SU-DHL-6 (cell line): ENCODE results near the gene CP.
"Not testable (repeated sequence)": the region's sequence is repeated elsewhere in the genome, so short reads cannot be mapped to it uniquely, and the experiment has no call there.

Experiments
- H2AFZ ChIP-seq: fragments of 200-600 bp; sonication (generic); 2 replicates; pipeline ENCODE4 v1.6.1; 2014; ENCODE audit warnings: low read depth, mild to moderate bottlenecking, moderate library complexity, mixed read lengths, antibody characterized with exemption, low read length; ENCODE audit not compliant: severe bottlenecking
- H3F3A ChIP-seq: fragments of 200-600 bp; shearing (Covaris generic); 2 replicates; pipeline ENCODE4 v1.6.0; 2016; ENCODE audit warnings: antibody characterized with exemption, mild to moderate bottlenecking; ENCODE audit not compliant: insufficient read depth
- H3K27ac ChIP-seq: fragments of 200-600 bp; sonication (generic); 2 replicates; pipeline ENCODE4 v1.5.1; 2016; ENCODE audit warnings: low read depth, mild to moderate bottlenecking, low read length, moderate library complexity, mixed read lengths
- H3K27me3 ChIP-seq: fragments of 200-600 bp; sonication (generic), shearing (Covaris generic); 2 replicates; pipeline ENCODE4 v1.6.0; 2014; ENCODE audit warnings: mild to moderate bottlenecking, low read length
- H3K36me3 ChIP-seq: fragments of 200-600 bp; sonication (generic); 2 replicates; pipeline ENCODE4 v1.6.1; 2014; ENCODE audit warnings: mild to moderate bottlenecking, low read length, mixed read lengths
- H3K4me2 ChIP-seq: fragments of 300-600, 200-600 bp; shearing (Covaris generic), sonication (generic); 2 replicates; pipeline ENCODE4 v1.6.0; 2014; ENCODE audit warnings: low read length, low read depth, mild to moderate bottlenecking; ENCODE audit not compliant: poor library complexity, severe bottlenecking
- H3K4me3 ChIP-seq: fragments of 200-600 bp; sonication (generic); 2 replicates; pipeline ENCODE4 v1.5.1; 2014; ENCODE audit warnings: antibody characterized with exemption, low read length, mild to moderate bottlenecking, mixed read lengths; ENCODE audit not compliant: insufficient read depth, poor library complexity, severe bottlenecking
- H3K79me2 ChIP-seq: fragments of 200-600 bp; sonication (generic); 2 replicates; pipeline ENCODE4 v1.6.1; 2014; ENCODE audit warnings: mild to moderate bottlenecking, low read length, moderate library complexity; ENCODE audit not compliant: insufficient read depth
- H3K9ac ChIP-seq: fragments of 200-600 bp; sonication (generic); 2 replicates; pipeline ENCODE4 v1.7.0; 2014; ENCODE audit warnings: mild to moderate bottlenecking, low read length
- H3K9me2 ChIP-seq: fragments of 200-600 bp; sonication (generic); replicated peaks from 2 replicates; pipeline ENCODE4 v1.6.1; 2014; ENCODE audit warnings: low read length; ENCODE audit not compliant: insufficient read depth
- H3K9me3 ChIP-seq: fragments of 200-600 bp; sonication (generic); 2 replicates; pipeline ENCODE4 v1.6.1; 2014; ENCODE audit warnings: low read length, mixed read lengths; ENCODE audit not compliant: insufficient read depth
- H4K20me1 ChIP-seq: fragments of 200-600 bp; sonication (generic); 2 replicates; pipeline ENCODE4 v1.6.1; 2014; ENCODE audit warnings: low read depth, mild to moderate bottlenecking, antibody characterized with exemption, low read length, moderate library complexity, mixed read lengths
- EZH2phosphoT487 ChIP-seq: fragments of 200-600 bp; sonication (generic), shearing (Covaris generic); conservative IDR thresholded peaks from 2 replicates; pipeline ENCODE4 v1.6.1; 2018; ENCODE audit warnings: mild to moderate bottlenecking, antibody characterized with exemption, low read length, moderate library complexity, mixed read lengths
- TF ChIP-seq, protein P1 (sequence below): fragments of 200-600 bp; sonication (generic); IDR thresholded peaks from one replicate; pipeline ENCODE4 v1.5.1; 2017; ENCODE audit warnings: antibody characterized with exemption, mild to moderate bottlenecking, low read length, moderate library complexity; ENCODE audit not compliant: insufficient read depth, poor library complexity, severe bottlenecking

The CP gene

DNA sequence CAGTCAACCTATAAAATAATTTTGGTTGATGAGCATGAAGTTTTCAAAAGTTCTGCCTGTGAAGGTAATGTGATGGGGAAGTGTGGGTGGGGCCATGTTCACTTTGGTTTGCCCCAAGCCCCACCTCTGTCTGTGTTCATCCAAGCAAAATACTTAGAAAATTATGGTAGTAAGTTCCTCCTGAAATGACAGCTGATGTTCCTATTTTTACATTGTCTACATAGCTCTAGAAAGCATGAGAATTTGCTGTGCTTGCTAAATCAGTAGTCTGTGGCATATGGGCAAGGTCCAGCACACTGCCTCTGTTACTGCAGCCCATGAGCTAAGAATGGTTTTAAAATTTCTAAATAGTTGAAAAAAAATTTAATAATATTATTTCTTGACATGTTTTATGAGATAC lies 21.9 kb upstream of the CP start:
- TF ChIP-seq, protein P1, sequence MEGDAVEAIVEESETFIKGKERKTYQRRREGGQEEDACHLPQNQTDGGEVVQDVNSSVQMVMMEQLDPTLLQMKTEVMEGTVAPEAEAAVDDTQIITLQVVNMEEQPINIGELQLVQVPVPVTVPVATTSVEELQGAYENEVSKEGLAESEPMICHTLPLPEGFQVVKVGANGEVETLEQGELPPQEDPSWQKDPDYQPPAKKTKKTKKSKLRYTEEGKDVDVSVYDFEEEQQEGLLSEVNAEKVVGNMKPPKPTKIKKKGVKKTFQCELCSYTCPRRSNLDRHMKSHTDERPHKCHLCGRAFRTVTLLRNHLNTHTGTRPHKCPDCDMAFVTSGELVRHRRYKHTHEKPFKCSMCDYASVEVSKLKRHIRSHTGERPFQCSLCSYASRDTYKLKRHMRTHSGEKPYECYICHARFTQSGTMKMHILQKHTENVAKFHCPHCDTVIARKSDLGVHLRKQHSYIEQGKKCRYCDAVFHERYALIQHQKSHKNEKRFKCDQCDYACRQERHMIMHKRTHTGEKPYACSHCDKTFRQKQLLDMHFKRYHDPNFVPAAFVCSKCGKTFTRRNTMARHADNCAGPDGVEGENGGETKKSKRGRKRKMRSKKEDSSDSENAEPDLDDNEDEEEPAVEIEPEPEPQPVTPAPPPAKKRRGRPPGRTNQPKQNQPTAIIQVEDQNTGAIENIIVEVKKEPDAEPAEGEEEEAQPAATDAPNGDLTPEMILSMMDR = no peak
- no peak for TF ChIP-seq EZH2phosphoT487
- no peak overlapping the region for H3K4me2 ChIP-seq
- H3K4me3 ChIP-seq = no peak overlapping the region
- no peak overlapping the region for H3K27ac ChIP-seq
- H3F3A ChIP-seq = no peaks in the 10 kb centered on the region
- H3K9me3 ChIP-seq = no peaks in the 10 kb centered on the region
- H3K9me2 ChIP-seq = no peaks in the 10 kb centered on the region
- H3K79me2 ChIP-seq = no peaks in the 10 kb centered on the region
- no peaks in the 10 kb centered on the region for H4K20me1 ChIP-seq
- no peak overlapping the region for H2AFZ ChIP-seq
- H3K27me3 ChIP-seq = no peaks in the 10 kb centered on the region
- no peaks in the 10 kb centered on the region for H3K36me3 ChIP-seq
- no peak overlapping the region for H3K9ac ChIP-seq

DNA sequence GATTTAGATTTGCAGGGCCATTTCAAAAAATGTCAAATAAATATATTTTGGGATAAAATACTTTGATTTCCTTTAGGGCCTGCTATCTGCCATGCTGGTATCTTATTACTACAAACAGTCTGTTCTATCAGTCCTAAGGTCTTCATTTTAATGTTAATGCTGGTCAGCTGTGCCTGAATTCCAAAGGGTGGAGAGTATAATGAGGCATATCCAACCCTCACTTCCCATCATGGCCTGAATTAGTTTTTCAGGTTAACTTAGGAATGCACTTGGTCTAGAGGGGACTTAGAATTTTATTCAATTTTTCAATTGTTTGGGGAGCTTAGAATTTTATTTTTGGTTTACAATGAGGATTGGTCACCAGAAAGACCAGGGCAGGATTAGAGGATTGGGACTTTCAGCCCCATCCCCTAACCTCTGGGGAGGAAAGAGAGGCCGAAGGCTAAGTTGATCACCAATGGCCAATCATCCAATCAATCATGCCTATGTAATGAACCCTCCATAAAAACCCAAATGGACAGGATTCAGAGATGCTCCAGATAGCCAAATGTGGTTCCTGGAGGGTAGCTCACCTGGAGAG lies 17.8 kb upstream of the CP start:
- no peaks in the 10 kb centered on the region for H3F3A ChIP-seq
- H3K27me3 ChIP-seq = no peaks in the 10 kb centered on the region
- H3K79me2 ChIP-seq = no peaks in the 10 kb centered on the region
- H3K27ac ChIP-seq = no peak overlapping the region
- H3K9ac ChIP-seq = no peak overlapping the region
- H3K9me2 ChIP-seq = no peaks in the 10 kb centered on the region
- no peak overlapping the region for H2AFZ ChIP-seq
- no peaks in the 10 kb centered on the region for H4K20me1 ChIP-seq
- no peaks in the 10 kb centered on the region for H3K36me3 ChIP-seq
- no peak overlapping the region for H3K4me2 ChIP-seq
- H3K4me3 ChIP-seq = no peak overlapping the region
- TF ChIP-seq, protein P1 = no peak
- no peak for TF ChIP-seq EZH2phosphoT487
- no peaks in the 10 kb centered on the region for H3K9me3 ChIP-seq

DNA sequence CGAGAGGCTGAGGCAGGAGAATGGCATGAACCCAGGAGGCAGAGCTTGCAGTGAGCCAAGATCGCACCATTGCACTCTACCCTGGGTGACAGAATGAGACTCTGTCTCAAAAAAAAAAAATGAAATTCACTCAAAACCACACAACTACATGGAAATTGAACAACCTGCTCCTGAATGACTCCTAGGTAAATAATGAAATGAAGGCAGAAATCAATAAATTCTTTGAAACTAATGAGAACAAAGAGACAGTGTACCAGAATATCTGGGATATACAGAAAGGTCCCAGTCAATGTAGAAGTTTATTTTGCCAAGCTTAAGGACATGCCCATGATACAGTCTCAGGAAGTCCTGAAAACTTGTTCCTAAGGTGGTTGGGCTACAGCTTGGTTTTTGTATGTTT lies 16.6 kb upstream of the CP start:
- not testable (repeated sequence) for H3K36me3 ChIP-seq, H3K9ac ChIP-seq, H3K79me2 ChIP-seq, H3K4me2 ChIP-seq, H2AFZ ChIP-seq, H3K27me3 ChIP-seq, H3K4me3 ChIP-seq, H3F3A ChIP-seq, H3K9me2 ChIP-seq, H3K27ac ChIP-seq, H3K9me3 ChIP-seq, H4K20me1 ChIP-seq

DNA sequence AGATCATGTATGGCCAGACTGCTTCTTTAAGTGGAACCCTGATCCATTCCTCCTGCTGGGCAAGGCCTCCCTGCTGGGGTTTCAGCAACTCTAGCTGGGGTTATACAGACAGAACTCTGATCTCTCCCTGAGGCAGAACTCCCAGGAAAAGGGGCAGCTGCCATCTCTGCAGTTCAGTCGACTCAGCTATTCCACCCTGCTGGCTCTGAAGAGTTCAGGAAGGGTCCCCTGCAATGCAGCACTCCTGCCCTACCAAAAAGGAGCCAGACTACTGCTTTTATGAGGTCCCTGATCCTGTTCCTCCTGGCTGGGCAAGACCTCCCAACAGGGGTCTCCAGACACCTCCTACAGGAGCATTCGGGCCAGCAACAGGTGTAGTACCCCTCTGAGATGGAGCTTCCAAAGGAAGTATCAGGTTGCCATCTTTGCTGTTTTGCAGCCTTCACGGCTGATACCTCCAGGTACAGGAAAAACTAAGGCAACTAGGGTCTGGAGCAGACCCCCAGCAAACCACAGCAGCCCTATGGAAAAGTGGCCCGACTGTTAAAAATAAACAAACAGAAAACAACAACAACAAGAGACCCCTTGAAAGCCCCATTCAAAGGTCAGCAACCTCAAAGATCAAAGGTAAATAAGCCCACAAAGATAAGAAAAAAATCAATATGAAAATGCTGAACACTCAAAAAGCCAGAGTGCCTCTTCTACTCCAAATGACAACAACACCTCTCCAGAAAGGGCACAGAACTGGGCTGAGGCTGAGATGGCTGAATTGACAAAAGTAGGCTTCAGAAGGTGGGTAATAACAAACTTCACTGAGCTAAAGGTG lies 14.2 kb upstream of the CP start:
- no peaks in the 10 kb centered on the region for H3K79me2 ChIP-seq
- H3K9ac ChIP-seq = no peak overlapping the region
- no peak overlapping the region for H3K27ac ChIP-seq
- H4K20me1 ChIP-seq = no peaks in the 10 kb centered on the region
- no peaks in the 10 kb centered on the region for H3K36me3 ChIP-seq
- no peaks in the 10 kb centered on the region for H3F3A ChIP-seq
- no peak overlapping the region for H2AFZ ChIP-seq
- no peak overlapping the region for H3K4me2 ChIP-seq
- H3K4me3 ChIP-seq = no peak overlapping the region
- H3K27me3 ChIP-seq = no peaks in the 10 kb centered on the region
- H3K9me2 ChIP-seq = no peaks in the 10 kb centered on the region
- no peaks in the 10 kb centered on the region for H3K9me3 ChIP-seq
- TF ChIP-seq EZH2phosphoT487 = no peak
- TF ChIP-seq, protein P1 = no peak
